Brain microvascular endothelial cell (primary cell): ENCODE data around the gene VTI1A.

ENCODE experiments used
- DNase-seq: peaks from one replicate; pipeline ENCODE4 v3.0.0-alpha.2; 2020
- H3K27ac ChIP-seq: fragments of 250-450 bp; sonication (Bioruptor Pico); 2 replicates; pipeline ENCODE4 v1.5.1; 2020; ENCODE audit warnings: mild to moderate bottlenecking, moderate library complexity
- H3K27me3 ChIP-seq: fragments of 250-450 bp; sonication (Bioruptor Pico); replicated peaks from 2 replicates; pipeline ENCODE4 v1.5.1; 2020; ENCODE audit warnings: mild to moderate bottlenecking
- H3K36me3 ChIP-seq: fragments of 250-450 bp; sonication (Bioruptor Pico); replicated peaks from 2 replicates; pipeline ENCODE4 v1.5.1; 2020; ENCODE audit warnings: mild to moderate bottlenecking
- H3K4me3 ChIP-seq: 2 replicates; pipeline ENCODE4 v1.5.1; 2011; ENCODE audit warnings: low read depth, mild to moderate bottlenecking, control low read depth, low read length, moderate library complexity
- in situ Hi-C: cut with HindIII; loops from 2 replicates; pipeline ENCODE4 v1.10.0; 2017; ENCODE audit warnings: low sequenced_read_pairs, low pct_ligation_motif_present
- TF ChIP-seq, protein P1 (sequence below): IDR thresholded peaks from 2 replicates; pipeline ENCODE4 v1.5.1; 2011; ENCODE audit warnings: low read depth, mild to moderate bottlenecking, moderate library complexity, low read length, control low read depth, inconsistent platforms; ENCODE audit errors: missing control alignments

VTI1A gene

DNA sequence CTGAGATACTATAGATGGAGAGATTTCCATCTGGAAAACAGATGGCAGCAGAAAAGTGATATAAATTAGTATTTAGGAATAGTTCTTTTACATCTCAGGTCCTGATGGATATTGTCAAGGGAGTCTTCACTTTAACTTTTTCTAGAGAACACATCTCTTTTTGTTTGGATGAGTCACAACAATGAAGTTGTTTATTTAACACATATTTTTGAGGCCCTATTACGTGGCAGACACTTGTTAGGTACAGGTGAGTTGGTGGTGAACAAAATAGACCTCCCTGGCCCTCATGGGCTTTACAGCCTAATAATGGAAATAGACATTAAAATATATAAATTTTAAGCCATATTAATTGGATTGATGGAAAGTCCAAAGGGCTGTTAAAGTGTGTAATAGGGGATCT lies 168.3 kb downstream of the VTI1A start:
- H3K4me3 ChIP-seq: no peak overlapping the region
- in situ Hi-C loops: no loop called here

DNA sequence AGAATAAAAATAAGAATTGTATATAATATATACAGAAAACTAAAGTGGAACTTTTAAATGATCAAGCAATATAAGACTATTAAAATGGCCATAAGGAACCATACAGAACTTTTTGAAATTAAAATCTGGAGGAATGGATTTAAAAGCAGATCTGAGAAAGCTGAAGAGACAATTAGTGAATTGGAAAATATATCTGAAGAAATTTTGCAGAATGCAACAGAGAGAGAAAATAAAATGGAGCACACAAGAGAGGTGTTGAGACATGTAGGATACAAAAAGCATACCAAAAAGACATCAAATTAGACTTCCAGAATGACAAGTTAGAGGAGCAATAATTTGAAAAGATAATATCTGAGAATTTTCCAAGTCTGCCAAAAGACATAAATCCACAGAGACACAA lies 169.6 kb downstream of the VTI1A start:
- in situ Hi-C loops: no loop called here
- DNase-seq: no peak

More for the DNA sequence above, 168.3 kb downstream of the VTI1A start:
- TF ChIP-seq, protein P1, sequence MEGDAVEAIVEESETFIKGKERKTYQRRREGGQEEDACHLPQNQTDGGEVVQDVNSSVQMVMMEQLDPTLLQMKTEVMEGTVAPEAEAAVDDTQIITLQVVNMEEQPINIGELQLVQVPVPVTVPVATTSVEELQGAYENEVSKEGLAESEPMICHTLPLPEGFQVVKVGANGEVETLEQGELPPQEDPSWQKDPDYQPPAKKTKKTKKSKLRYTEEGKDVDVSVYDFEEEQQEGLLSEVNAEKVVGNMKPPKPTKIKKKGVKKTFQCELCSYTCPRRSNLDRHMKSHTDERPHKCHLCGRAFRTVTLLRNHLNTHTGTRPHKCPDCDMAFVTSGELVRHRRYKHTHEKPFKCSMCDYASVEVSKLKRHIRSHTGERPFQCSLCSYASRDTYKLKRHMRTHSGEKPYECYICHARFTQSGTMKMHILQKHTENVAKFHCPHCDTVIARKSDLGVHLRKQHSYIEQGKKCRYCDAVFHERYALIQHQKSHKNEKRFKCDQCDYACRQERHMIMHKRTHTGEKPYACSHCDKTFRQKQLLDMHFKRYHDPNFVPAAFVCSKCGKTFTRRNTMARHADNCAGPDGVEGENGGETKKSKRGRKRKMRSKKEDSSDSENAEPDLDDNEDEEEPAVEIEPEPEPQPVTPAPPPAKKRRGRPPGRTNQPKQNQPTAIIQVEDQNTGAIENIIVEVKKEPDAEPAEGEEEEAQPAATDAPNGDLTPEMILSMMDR: no peak
- no peak for DNase-seq
- Histone ChIP-seq H3K36me3 (no peaks in the 10 kb centered on the region), H3K27me3 (no peaks in the 10 kb centered on the region), H3K27ac (no peak overlapping the region)

DNA sequence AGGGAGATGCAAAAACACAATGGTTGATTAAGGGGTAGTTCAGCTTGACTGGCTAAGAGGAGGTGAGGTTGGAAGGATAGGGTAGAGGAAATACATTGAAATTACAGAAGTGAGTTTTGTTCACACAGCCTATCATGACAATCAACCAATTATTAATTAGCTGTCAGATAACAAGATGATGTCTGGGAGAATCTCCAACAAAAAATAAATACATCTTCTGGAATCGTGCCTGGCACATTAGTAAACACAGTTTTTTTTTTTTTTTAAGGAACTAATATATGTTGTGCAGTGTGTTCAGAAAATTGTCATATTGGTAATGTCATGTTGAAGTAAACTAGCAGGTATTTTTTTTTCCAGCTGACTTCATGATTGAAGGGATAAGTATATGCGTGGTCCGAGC lies 171.8 kb downstream of the VTI1A start:
- TF ChIP-seq, protein P1: no peak
- Histone ChIP-seq H3K27ac (no peak overlapping the region), H3K4me3 (no peak overlapping the region), H3K27me3 (no peaks in the 10 kb centered on the region), H3K36me3 (no peaks in the 10 kb centered on the region)
- no peak for DNase-seq
- in situ Hi-C loops: no loop called here

More for the DNA sequence above, 169.6 kb downstream of the VTI1A start:
- no peak overlapping the region for H3K4me3 ChIP-seq
- H3K27me3 ChIP-seq: no peaks in the 10 kb centered on the region
- H3K36me3 ChIP-seq: no peaks in the 10 kb centered on the region
- no peak overlapping the region for H3K27ac ChIP-seq
- TF ChIP-seq, protein P1: no peak

DNA sequence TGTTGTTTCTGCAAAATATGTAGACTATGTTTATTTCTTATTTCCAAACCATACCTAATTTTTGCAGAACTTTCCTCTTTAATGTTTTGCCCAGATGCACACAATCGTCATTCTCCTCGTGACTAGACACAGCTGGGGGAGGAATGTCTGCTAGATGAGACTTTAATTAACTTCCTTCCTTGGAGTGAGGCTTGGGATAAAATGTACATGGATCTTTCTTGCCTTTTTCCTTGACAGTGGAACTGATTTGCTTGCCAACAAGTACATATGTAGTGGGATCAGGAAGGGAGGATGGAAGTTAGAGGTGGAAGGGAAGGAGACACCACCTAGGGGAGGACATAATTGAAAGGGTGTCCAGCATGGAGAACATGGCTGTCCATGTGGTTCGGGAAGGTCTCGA lies 172.5 kb downstream of the VTI1A start:
- no peaks in the 10 kb centered on the region for H3K36me3 ChIP-seq
- no peak for DNase-seq
- in situ Hi-C loops: no loop called here

DNA sequence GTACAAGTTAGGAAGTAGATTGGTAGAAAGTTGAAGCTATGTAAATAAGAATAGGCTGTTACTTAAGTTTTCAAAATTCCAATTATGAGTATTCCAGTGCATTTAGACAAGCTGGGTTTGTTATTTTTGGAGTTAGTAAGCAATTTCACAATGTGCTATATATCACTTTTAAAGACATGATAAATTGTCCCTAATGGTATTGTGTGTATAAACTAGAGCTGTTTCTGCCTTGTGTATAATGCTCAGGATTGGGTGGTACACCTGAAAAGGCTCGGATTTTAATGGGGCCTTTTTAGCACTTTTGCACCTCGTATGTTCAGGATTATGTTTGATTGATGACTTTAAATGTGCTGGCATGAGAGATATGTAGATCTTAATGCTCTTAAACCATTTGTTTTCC lies 175.8 kb downstream of the VTI1A start:
- TF ChIP-seq, protein P1: no peak
- H3K27me3 ChIP-seq: no peaks in the 10 kb centered on the region
- in situ Hi-C loops: no loop called here
- no peak overlapping the region for H3K4me3 ChIP-seq
- DNase-seq: no peak
- no peak overlapping the region for H3K27ac ChIP-seq
- no peaks in the 10 kb centered on the region for H3K36me3 ChIP-seq

More for the DNA sequence above, 172.5 kb downstream of the VTI1A start:
- Histone ChIP-seq H3K4me3 (no peak overlapping the region), H3K27ac (no peak overlapping the region), H3K27me3 (no peaks in the 10 kb centered on the region)
- TF ChIP-seq, protein P1: no peak

DNA sequence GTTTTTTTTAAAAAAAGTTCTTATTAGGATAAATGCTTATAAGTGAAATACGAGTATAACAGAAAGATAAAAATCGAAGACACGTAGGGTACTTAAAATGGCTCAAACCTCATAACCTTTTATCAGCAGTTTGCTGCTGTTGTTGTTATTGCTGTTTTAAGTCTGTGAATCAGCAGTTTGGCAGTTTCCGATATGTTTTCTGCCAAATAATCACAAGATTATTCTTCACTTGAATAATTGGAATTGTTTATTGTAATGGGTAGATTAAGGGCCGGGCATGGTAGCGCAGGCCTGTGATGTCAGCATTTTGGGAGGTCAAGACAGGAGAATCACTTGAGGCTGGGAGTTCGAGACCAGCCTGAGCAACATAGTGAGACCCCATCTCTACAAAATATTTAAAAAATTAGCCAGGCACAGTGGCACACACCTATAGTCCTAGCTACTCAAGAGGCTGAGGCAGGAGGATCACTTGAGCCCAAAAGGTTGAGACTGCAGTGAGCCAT lies 177.6 kb downstream of the VTI1A start:
- TF ChIP-seq, protein P1: no peak
- no peak overlapping the region for H3K4me3 ChIP-seq
- in situ Hi-C loops: no loop called here
- H3K27me3 ChIP-seq: no peaks in the 10 kb centered on the region
- no peaks in the 10 kb centered on the region for H3K36me3 ChIP-seq
- DNase-seq: no peak
- H3K27ac ChIP-seq: no peak overlapping the region
